Smooth muscle cell (in vitro differentiated cells): ENCODE measurements around the gene SPAAR. TPM values are rescaled to one million over a fixed set of nuclear protein-coding genes. Genes with fewer than 3 reads are reported as not detected.
"Not testable (repeated sequence)": the region's sequence is repeated elsewhere in the genome, so short reads cannot be mapped to it uniquely, and the experiment has no call there.

Source experiments
- DNase-seq: peaks from one replicate; lab custom pipeline; 2025; ENCODE audit not compliant: unreplicated experiment; lab: John Stamatoyannopoulos, UW
- H2AFZ ChIP-seq: fragments of 200-600 bp; sonication (generic); 2 replicates; pipeline ENCODE4 v1.6.0; 2016; ENCODE audit warnings: antibody characterized with exemption, low read depth, mild to moderate bottlenecking
- H3F3A ChIP-seq: fragments of 200-600 bp; sonication (generic); 2 replicates; pipeline ENCODE4 v1.6.0; 2017; ENCODE audit warnings: antibody characterized with exemption, low read depth
- H3K27ac ChIP-seq: fragments of 200-600 bp; sonication (generic); 2 replicates; pipeline ENCODE4 v1.5.1; 2016; ENCODE audit warnings: low read depth, mild to moderate bottlenecking
- H3K27me3 ChIP-seq: fragments of 200-600 bp; sonication (generic); 2 replicates; pipeline ENCODE4 v1.6.1; 2016; ENCODE audit warnings: low read depth, mild to moderate bottlenecking
- H3K36me3 ChIP-seq: fragments of 200-600 bp; sonication (generic); 2 replicates; pipeline ENCODE4 v1.5.1; 2016; ENCODE audit warnings: low read depth
- H3K4me1 ChIP-seq: fragments of 200-600 bp; sonication (generic); 2 replicates; pipeline ENCODE4 v1.5.1; 2016; ENCODE audit warnings: low read depth
- H3K4me2 ChIP-seq: fragments of 200-600 bp; sonication (generic); 2 replicates; pipeline ENCODE4 v1.6.0; 2016; ENCODE audit warnings: mild to moderate bottlenecking
- H3K4me3 ChIP-seq: fragments of 200-600 bp; sonication (generic); 2 replicates; pipeline ENCODE4 v1.5.1; 2016; ENCODE audit warnings: mild to moderate bottlenecking
- H3K79me2 ChIP-seq: fragments of 200-600 bp; sonication (generic); 2 replicates; pipeline ENCODE4 v1.6.0; 2016; ENCODE audit warnings: low read depth, mild to moderate bottlenecking
- H3K9ac ChIP-seq: fragments of 200-600 bp; sonication (generic); 2 replicates; pipeline ENCODE4 v1.6.0; 2016; ENCODE audit warnings: low read depth
- H3K9me3 ChIP-seq: fragments of 200-600 bp; sonication (generic); replicated peaks from 2 replicates; pipeline ENCODE4 v1.5.1; 2016; ENCODE audit warnings: low read depth
- H4K20me1 ChIP-seq: fragments of 200-600 bp; sonication (generic); 2 replicates; pipeline ENCODE4 v1.6.0; 2016; ENCODE audit warnings: low read depth
- CTCF ChIP-seq: fragments of 200-600 bp; sonication (generic); IDR thresholded peaks from 2 replicates; pipeline ENCODE4 v1.5.1; 2017; ENCODE audit warnings: borderline replicate concordance, mild to moderate bottlenecking, antibody characterized with exemption; ENCODE audit not compliant: insufficient read depth, poor library complexity, severe bottlenecking
- WGBS: methylation state at CpG from one replicate; pipeline ENCODE4 v1.1.7; 2016; ENCODE audit warnings: low lambda C conversion rate; 5-methylcytosine and 5-hydroxymethylcytosine counted together
- polyA plus RNA-seq: library from polyadenylated mRNA; unstranded; fragments of >200 nt; fragmentation: Nextera tagmentation; extraction: Ambion mirVana; gene quantifications from 2 replicates; pipeline ENCODE4 v1.2.1, GENCODE V29; 2016
- total RNA-seq: library from RNA; depleted of rRNA; stranded (reverse); fragments of >200 nt; gene quantifications from 2 replicates; pipeline ENCODE4 v1.2.3, GENCODE V29; 2014

Gene SPAAR
- total and polyA plus RNA-seq, 2 experiments from 2014 or later: 0.26 TPM; not detected in 1

GRCh38 chr9:35882263-35882848 lies 26.9 kb upstream of the SPAAR start:
- no peak overlapping the region for H3K27ac ChIP-seq
- no peak overlapping the region for H2AFZ ChIP-seq

GRCh38 chr9:35882996-35883395 lies 26.3 kb upstream of the SPAAR start:
- no peak for DNase-seq
- Histone ChIP-seq H3K27ac (no peak overlapping the region), H3K9ac (no peak overlapping the region), H3K9me3 (no peaks in the 10 kb centered on the region), H3K4me2 (no peak overlapping the region), H3F3A (no peaks in the 10 kb centered on the region), H3K4me3 (no peak overlapping the region), H3K4me1 (no peaks in the 10 kb centered on the region), H3K36me3 (no peaks in the 10 kb centered on the region), H3K79me2 (no peaks in the 10 kb centered on the region), H2AFZ (no peak overlapping the region), H4K20me1 (no peaks in the 10 kb centered on the region), H3K27me3 (no peaks in the 10 kb centered on the region)
- TF ChIP-seq CTCF: no peak
- 84% methylated on average over 3 of the region's 3 CpGs for WGBS

More at GRCh38 chr9:35882263-35882848, 26.9 kb upstream of the SPAAR start:
- Histone ChIP-seq H3K27me3 (no peaks in the 10 kb centered on the region), H3F3A (no peaks in the 10 kb centered on the region), H3K9me3 (no peaks in the 10 kb centered on the region), H3K9ac (no peak overlapping the region), H3K36me3 (no peaks in the 10 kb centered on the region), H3K4me1 (no peaks in the 10 kb centered on the region), H3K79me2 (no peaks in the 10 kb centered on the region), H4K20me1 (no peaks in the 10 kb centered on the region), H3K4me2 (no peak overlapping the region), H3K4me3 (no peak overlapping the region)
- TF ChIP-seq CTCF: peak; percentile 99
- 2% methylated on average over 4 of the region's 4 CpGs for WGBS
- DNase-seq: peak; percentile 39

- H3K27me3 ChIP-seq, H2AFZ ChIP-seq, H3K4me2 ChIP-seq, H3K9me3 ChIP-seq, H4K20me1 ChIP-seq, H3F3A ChIP-seq, DNase-seq, H3K36me3 ChIP-seq, H3K4me1 ChIP-seq, H3K27ac ChIP-seq, H3K4me3 ChIP-seq, H3K79me2 ChIP-seq, H3K9ac ChIP-seq: not testable (repeated sequence)
- 91% methylated on average over 3 of the region's 3 CpGs for WGBS
Measured at GRCh38 chr9:35884908-35885307, 24.4 kb upstream of the SPAAR start.

GRCh38 chr9:35891646-35892045 lies 17.6 kb upstream of the SPAAR start:
- Histone ChIP-seq H3K36me3 (no peaks in the 10 kb centered on the region), H2AFZ (no peak overlapping the region), H3K27ac (no peak overlapping the region), H3K79me2 (no peaks in the 10 kb centered on the region), H4K20me1 (no peaks in the 10 kb centered on the region), H3F3A (no peaks in the 10 kb centered on the region), H3K9me3 (no peaks in the 10 kb centered on the region), H3K4me1 (no peaks in the 10 kb centered on the region), H3K4me3 (no peak overlapping the region), H3K27me3 (peaks cover 16% of the 10 kb centered on the region), H3K9ac (no peak overlapping the region), H3K4me2 (no peak overlapping the region)
- no peak for TF ChIP-seq CTCF
- WGBS: 92% methylated on average over 3 of the region's 3 CpGs
- no peak for DNase-seq
